RPMI7951 (cell line): ENCODE data around the gene USP35. TPM values are rescaled to one million over a fixed set of nuclear protein-coding genes. Genes with fewer than 3 reads are reported as not detected.

Source experiments
- DNase-seq: peaks from one replicate; pipeline ENCODE4 v3.0.0-alpha.2; 2012; ENCODE audit warnings: low read depth
- total RNA-seq: library from RNA; depleted of rRNA; stranded (reverse); fragments of >200 nt; shearing (Covaris generic); gene quantifications from 2 replicates; pipeline ENCODE4 v1.2.3, GENCODE V29; 2014

Gene USP35
- total RNA-seq, 1 experiment from 2014 or later = 3.8 TPM

DNA sequence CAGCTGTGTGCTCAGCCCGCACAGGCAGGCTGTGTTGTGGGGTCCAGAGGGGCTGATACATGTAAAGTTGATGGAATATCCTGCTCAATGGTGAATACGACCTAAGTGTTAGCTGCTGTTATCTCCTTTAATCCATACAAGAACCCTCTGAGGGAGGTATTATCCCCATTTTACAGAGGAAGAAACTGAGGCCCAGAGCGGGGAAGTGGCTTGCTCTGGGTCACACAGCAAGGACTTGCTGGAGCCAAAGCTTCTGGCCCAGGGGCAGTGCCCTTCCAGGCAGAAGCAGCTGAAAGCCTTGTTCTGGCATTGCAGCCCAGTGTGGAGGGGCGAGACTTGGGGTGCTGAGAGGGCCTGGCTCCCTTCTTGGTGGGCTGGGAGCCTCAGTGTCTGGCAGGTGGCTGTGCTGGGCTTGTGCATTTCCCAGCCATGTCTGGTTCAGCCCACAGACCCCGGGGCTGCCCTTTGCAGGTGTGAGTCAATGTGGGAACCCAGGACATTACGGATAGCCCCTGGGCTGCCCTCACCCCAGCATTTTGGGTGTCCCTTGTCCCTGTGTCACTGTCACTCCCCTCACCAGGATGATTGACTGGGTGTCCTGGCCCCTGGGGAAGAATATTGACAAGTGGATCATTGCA, 10.4 kb downstream of the USP35 start:
- no peak for DNase-seq

DNA sequence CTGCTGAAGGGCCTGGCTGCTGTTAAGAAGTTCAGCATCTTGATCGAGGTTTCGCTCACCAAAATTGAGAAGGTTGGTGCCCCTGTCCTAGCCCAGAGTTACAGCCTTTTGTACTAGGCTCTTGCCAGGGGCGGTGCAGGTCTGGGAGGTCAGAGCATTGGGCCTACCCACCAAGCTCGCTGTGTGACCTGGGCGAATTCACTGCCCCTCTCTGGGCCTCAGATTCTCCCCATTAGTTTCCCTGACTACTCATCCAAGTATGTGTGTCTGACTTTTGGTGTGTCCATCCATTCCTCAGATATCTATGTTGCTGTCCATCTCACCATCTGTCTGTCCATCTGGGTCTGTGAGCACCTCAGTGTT, 10.9 kb downstream of the USP35 start:
- no peak for DNase-seq

DNA sequence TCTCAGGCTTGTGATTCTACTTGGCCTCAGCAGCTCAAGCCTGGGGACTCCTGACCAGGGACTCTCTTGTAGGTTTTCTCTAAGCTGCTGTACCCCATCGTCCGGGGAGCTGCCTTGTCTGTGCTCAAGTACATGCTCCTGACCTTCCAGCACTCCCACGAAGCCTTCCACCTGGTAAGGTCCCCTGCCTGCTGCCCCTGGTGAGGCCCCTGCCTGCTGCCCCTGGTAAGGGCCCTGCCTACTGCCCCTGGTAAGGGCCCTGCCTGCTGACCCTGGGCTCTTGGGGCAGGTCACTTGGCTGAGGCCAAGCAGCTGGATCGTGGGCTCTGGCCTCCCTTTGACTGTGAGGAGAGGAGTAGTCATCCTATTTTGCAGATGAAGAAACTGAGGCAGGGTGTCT, 11.3 kb downstream of the USP35 start:
- DNase-seq = no peak

DNA sequence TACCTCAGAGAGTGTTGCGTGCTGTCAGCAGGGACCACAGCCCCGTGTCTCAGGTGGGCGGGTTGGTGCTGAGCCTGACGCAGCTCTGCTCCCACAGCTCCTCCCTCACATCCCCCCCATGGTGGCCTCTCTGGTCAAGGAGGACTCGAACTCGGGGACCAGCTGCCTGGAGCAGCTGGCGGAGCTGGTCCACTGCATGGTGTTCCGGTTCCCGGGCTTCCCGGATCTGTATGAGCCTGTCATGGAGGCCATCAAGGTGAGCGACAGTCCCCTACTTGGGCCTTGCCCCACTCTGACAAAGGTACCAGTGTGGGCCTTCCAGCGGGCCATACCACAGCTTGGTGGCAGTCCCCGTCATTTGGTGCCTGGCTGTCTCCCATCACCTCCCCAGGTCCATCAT, 11.8 kb downstream of the USP35 start:
- DNase-seq = no peak

DNA sequence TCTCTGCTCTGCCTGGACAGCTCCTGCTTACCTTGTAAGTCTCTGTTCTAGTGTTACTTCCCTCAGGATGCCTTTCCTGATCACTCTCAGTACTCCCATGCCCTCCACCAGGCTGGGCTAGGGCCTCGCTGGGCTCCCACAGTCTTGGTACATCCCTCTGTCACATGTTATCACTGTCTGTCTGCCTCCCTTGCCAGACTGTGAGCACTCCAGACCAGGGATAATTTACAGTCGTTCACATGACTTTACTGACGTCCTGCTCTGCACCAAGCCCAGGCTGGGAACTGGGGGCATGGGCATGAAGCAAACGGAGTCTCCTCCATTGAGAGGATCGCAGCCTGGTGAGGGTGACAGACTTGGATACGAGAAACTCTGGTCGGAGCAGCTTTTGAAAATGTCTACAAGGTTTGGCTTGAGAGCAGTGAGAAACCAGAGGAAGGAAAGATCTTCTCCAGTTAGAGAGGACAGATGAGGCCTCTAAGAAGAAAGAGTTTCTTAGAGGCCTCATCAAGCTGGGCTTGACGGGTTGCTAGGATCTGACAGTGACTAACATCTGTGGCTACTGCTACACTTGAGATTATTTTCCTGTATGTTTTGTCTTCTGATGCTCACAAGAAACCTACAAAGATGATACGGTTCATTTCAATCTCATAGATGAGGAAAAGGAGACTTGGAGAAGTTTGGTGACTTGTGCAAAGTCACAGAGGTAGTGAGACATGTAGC, 12.5 kb downstream of the USP35 start:
- no peak for DNase-seq

DNA sequence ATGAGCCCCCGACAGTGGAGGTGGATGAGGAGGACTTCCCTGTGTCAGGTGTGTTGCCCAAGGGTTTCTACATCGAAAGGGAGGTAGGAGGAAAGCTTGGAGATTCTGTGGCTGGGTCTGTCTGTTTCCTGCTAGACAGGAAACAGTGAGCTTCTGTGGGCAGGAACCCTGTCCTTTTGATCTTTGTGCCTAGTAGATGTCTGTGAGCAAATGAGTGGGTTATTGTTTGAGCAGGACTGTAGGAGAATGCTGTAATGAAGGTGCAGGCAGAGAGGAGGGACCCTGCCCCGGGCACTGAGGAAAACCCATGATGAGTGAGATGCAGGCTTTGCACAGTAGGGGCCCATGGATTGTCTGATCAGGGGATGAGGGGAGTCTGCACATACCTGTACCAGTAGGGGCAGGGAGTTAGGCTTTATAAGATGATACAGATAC, 14.0 kb downstream of the USP35 start:
- DNase-seq = no peak

DNA sequence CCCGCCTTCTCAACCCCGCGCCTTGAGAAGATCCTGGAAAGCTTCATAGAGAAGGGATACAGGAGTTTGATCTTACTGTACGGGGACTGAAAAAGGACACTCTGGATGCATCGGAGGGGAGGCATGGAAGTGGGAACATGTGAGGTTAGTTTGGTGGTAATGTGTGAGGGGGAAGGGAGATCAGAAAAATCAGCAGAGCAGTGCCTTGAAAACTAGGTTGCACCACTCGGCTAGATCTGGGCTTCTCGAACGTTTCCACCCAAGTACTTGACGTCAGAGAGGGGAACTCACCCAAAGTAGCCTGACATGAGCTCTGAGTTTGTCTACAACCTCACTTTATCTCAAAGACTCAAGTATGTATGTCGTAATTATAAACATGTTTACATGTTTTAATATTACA, 14.5 kb downstream of the USP35 start:
- no peak for DNase-seq

DNA sequence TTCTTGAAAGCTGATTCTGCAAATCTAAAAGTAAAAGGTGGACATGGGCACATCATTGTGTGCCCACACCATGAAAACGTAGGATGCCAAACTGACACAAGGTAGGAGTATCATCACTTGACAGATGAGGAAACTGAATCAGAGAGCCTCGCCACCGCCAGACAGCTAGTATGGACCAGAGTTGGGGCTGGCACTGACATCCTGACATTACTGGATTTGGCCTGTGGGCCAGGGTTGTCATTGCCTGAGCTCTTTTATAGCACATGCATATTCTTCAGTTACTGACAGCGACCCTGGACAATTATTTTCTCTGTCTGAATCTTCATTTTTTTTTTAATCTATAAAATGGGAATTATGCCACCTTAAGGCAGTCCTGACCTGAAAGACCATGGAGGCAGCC, 16.5 kb downstream of the USP35 start:
- DNase-seq = no peak

DNA sequence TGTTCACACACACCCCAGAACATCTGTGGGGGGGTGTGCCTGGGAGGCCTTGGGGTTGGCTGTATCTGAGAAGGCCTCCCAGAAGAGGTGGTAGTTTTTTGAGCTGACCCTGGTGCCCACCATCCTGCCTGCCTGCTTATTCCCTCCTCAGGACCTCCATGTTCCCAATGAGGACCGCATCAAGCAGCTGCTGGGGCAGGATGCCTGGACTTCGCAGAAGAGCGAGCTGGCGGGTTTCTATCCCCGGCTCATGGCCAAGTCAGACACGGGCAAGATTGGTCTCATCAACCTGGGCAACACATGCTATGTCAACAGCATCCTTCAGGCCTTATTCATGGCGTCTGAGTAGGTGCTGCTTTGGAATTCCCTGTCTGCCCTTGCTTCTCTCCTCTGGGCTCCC, 17.0 kb downstream of the USP35 start:
- DNase-seq = no peak

DNA sequence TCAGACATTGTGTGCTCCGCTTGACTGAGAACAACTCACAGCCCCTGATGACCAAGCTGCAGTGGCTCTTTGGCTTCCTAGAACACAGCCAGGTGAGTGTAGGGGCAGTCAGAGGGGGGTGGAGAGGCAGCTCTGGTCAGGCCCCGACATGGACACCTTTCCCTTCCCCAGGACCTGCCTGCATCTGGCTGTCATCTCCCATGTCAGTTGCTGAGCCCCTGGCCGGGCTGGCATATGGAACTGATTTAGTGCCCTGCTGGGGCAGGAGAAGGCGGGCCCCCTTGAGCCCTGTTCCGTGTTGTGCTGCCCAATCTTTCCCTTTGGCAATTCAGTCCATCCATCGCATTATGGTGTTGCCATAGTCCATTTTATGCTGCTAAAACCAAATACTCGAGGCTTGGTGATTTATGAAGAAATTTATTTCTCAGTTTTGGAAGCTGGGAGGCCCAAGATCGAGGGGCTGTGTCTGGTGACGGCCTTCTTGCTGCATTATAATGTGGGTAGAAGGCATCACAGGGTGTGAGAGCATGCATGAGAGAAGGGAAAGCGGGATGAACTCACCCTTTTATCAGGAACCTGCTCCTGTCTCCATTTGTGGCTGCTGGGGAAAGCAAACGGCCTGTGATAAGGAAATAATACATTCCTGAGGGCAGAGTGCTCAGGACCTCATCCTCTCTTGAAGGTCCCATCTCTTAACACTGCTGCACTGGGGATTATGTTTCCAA, 19.0 kb downstream of the USP35 start:
- no peak for DNase-seq

DNA sequence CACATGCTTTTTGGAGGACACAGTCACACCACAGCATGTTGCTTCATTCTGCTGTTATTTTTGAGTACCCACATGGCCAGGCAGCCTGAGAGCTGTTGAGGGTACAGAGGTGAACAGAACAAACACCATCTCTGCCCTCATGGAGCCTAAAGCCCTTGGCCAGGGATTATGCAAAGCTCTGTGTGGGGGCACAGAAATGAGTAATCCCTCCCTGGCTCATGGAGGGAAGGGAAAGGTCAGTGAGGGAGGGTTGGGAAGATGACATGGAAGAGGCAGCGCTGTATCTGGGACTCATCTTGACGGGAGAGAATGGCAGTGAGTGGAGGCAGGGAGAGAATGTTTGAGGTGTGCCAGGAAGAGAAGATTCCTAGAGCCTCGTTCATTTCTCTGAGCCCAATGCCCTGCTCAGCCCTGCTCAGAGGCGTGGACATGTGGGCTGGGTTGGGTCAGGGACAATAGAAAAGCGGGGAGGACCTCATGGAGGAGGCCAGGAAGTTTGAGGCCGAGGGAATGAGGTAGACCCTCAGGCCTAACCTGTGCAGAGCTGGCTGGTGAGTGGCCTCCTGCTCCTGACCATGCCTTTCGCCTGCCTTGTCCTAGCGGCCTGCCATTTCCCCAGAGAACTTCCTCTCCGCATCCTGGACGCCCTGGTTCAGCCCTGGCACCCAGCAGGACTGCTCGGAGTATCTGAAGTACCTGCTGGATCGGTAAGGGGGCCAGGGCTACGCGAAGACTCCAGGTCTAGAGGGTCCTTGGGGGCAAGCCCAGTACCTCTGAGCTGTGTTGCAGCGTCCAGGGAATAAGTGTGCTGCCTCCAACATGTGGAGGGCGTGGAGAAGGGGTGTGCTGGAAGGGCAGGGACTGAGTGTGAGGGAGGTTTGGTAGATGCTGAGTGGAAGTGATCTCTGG, 19.8 kb downstream of the USP35 start:
- DNase-seq = no peak

DNA sequence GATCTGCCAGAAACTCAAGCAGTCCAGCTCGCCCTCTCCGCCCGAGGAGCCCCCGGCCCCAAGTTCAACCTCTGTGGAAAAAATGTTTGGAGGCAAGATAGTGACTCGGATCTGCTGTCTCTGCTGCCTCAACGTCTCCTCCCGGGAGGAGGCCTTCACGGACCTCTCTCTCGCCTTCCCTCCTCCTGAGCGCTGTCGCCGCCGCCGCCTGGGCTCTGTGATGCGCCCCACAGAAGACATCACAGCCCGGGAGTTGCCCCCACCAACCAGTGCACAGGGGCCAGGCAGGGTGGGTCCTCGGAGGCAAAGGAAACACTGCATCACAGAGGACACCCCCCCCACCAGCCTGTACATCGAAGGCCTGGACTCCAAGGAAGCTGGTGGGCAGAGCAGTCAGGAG, 20.8 kb downstream of the USP35 start:
- no peak for DNase-seq

DNA sequence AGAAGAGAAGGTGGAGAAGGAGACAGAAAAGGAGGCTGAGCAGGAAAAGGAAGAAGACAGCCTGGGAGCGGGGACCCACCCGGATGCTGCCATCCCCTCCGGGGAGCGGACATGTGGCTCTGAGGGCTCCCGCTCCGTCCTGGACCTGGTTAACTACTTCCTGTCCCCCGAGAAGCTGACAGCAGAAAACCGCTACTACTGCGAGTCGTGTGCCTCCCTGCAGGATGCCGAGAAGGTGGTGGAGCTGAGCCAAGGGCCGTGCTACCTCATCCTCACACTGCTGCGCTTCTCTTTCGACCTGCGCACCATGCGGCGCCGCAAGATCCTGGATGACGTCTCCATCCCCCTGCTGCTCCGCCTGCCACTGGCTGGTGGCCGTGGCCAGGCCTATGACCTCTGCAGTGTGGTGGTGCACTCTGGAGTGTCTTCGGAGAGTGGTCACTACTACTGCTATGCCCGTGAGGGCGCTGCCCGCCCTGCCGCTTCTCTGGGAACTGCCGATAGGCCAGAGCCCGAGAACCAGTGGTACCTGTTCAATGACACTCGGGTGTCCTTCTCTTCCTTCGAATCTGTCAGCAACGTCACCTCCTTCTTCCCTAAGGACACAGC, 21.4 kb downstream of the USP35 start:
- no peak for DNase-seq

DNA sequence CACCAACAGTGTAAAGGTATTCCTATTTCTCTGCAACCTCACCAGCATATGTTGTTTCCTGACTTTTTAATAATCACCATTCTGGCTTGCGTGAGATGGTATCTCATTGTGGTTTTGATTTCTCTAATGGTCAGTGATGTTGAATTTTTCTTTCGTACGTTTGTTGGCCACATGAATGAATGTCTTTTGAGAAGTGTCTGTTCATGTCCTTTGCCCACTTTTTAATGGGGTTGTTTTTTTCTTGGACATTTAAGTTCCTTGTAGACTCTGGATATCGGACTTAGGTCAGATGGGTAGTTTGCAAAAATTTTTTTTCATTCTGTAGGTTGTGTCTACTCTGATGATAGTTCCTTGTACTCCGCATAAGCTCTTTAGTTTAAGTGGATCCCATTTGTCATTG, 22.8 kb downstream of the USP35 start:
- no peak for DNase-seq

DNA sequence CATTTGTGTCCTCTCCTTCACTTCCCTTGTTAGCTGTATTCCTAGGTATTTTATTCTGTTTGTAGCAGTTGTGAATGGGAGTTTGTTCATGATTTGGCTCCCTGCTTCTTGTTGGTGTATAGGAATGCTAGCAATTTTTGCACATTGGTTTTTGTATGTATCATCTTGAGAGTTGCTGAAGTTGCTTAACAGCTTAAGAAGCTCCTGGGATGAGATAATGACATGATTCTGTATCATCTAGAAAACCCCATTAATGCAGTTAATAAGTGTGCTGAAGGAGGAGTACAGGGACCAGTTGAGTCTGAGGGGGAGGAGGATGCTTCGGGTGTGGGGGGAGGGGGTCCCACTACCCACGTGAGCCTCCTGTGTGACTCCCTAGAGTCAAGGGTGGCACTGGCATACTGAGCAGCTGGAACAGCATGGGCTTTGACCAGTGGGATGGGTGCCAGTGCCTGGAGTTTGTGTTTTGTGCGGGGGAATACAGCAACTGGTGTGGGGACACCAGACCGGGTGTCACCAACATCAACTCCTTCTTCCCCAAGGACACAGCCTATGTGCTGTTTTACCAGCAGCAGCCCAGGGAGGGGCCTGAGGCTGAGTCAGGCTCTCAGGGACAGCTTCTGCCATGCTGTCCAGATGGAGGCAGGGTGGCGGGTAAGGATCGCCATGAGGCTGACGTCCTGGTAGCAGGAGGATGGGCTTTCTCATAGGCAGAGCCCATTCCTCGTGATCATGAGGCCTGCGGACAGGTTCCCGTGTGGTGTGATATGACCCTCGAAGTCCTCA, 24.1 kb downstream of the USP35 start:
- DNase-seq = no peak

DNA sequence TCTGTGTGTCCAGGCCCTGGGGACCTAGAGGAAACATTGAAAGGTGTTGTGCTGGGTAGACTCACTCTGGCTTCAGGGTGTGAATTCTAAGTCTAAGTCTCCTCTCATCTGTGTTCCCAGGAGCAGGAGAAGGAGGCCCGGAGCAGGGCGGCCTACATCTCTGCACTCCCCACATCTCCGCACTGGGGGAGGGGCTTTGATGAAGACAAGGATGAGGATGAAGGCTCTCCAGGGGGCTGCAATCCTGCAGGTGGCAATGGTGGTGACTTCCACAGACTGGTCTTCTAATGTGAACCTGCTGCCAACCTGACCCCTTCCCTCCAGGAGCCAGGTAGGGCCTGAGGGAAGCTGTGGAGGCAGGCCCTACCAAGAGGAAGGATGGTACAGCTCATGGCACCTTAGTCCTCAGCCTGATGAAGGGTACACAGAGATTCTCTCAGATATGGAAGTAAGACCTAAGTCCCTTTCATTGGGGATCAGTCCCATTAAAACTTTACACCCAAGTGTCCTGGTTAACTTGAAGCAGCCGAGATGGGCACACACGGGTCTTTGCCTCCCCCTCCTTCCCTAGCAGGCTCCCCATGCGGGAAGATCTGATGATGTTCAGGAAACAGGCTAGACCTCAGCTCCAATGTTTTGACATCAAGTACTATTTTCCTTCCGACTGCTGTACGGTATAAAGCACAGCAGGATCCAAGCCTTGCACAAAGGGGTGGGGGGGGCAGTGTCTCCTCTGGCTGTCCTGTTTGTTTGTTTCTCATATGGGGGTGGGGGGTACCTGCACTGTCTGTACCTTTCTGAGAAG, 25.0 kb downstream of the USP35 start:
- no peak for DNase-seq

DNA sequence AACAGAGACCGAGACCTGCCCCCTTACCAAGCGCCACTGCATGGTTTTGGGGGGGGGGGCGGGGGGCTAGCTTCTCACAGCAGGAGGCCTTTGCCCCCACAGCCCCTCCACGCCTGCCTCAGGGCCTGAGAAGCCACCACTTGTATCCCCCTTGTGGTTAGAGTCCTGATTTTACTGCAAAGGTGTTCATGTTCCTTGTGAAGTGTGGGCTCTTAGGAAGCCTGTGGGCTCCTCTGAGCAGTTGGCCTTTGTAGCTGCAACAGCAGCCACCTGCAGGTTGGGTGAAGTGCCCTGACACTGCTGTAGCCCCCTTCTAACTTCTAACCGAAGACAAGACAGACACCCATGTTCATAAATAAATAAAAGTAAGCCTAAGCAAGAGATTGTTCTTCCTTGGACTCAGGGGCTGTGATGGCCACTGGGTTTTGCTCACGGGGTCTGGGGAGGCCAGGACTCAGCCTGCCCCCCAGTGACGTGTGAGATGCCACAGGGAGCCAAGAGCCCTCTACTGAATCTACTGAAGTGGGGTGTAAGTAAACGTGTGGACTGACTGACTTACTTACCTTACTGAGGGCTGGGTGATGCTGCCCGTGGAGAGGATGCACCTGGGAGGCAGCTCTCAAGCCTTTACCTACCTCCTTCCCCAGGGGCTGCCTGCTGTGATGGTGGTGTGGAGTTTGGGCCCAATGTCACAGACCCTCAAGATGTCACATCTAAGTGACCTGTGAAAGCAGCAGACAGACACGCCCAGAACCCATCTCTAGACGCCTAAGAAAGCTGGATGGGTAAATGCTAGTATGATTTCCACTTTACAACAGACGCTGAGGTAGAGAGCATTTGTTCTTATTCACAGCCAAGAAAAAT, 25.8 kb downstream of the USP35 start:
- DNase-seq = no peak

DNA sequence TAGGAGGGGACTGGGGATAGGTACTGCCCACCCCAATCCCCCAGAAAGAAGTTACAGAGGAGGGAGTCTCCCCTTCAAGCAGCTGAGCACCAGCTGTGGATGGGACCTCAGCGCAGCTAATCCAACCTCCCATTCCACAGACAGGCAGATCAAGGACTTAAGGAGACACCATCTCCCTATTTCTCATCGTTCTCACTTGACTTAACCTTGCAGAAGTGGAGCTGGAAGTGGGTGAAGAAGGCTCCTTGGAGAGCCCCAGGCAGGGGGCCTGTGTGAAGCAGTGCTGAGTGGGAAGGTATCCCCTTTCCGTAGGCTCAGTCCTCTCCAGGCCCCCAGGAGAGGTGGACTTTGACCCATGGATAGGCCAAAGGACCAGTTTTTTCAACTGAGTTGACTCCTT, 27.3 kb downstream of the USP35 start:
- no peak for DNase-seq
